T-helper 2 cell treated with Interferon-gamma antibody and Interleukin-4, amounts not matched to agents 100 ng/mL and 5 ng/mL, for 36 hours (primary cell): Measurements from ENCODE around the gene CASTOR1. TPM values are rescaled to one million over a fixed set of nuclear protein-coding genes. Genes with fewer than 3 reads are reported as not detected.

ENCODE experiments used
- intact Hi-C: fragments of 100-400 bp; cut with micrococcal nuclease; formaldehyde crosslinking; loops from one replicate; pipeline ENCODE4 v1.15.1; 2023
- total RNA-seq: library from RNA; stranded (reverse); gene quantifications from 2 replicates; pipeline ENCODE4 v1.2.3, GENCODE V29; 2022

Gene CASTOR1
- total RNA-seq, 1 donor from 2014 or later: 23.2 TPM

DNA sequence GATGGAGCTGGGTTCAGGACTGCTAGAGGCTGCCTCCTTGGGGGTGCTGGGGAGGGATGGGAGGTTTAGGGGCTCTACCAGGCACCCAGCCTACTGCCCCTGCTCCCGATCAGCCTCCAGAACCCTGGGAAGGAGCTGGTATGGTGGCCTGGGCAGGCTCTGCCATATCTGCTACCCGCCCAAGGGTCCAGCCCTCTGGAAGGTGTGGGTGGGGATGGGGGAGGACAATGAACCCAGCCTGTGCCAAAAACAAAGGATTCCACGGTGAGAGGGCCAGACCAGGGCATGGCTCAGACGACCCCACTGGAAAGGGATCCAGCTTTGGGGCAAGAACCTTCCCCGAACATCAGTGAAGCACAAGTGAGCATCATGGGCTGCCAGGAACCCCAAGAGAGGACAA lies 3.0 kb downstream of the CASTOR1 start:
- intact Hi-C loops: no loop called here

DNA sequence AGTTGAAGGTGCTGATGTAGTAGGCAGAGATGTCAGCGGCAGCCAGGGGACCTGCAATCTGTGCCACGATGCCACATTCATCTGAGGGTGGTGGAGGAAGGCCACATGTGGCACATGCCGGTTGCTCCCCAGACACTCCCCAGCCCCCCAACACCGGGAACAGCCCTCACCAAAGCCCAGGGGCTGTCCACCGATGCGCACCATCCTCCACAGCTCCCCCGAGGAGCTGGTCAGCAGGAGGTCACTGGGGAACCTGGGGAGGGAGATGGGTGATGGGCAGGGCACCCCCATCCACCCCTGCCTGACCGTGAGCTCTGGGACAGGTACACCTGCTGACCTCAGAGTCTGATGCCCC lies 3.5 kb downstream of the CASTOR1 start:
- intact Hi-C loops: no loop called here

DNA sequence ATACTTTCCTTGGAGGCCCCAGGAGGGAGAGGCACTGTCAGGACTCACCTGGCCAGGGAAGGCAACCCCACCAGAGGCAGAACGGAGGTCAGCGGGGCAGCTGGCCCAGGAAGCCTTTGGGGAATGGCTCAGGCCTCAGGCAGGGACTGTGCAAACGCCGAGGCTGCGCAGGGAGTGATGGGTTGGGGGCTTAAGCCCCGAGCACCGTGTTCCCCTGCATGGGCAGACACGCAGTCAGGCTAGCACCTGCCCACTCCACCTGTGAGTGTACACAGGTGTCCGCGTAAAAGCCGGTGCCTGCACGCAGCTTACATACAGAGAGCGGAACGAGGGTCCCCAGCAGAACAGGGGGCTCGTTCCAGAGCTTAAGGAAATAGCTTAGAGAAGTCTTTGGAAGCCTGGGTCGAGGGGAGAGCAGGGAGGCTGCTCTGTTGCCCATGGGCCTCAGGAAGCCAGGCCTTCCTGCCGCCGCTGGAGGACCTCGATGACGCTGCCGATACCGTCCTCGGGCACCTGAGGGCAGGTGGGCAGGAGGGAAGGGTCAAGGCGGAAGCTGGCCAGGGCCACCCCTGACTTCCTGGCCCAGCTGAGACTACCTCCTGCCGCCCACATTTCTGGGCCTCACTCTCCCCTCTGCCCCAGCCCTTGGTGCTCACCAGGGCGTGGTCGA lies 4.0 kb downstream of the CASTOR1 start:
- intact Hi-C loops: no loop called here

DNA sequence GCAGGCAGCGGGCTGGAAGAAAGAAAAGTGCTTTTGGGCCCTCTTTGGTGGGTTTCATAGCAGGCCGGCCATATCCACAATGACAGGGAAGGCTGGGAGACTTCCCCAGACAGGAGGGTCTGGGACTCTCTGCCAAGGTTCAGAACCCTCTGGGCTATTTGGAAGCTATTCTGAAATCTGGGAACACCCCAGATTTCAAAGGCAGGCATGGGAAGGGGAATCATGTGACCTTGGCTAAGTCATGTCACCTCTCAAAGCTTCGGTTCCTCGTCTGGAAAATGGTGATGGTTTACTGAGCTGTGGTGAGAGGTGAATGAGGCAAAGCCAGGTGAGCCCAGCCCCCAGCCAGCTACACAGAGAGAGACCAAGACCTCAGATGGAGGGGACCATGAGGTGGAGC lies 4.6 kb downstream of the CASTOR1 start:
- intact Hi-C loops: no loop called here

DNA sequence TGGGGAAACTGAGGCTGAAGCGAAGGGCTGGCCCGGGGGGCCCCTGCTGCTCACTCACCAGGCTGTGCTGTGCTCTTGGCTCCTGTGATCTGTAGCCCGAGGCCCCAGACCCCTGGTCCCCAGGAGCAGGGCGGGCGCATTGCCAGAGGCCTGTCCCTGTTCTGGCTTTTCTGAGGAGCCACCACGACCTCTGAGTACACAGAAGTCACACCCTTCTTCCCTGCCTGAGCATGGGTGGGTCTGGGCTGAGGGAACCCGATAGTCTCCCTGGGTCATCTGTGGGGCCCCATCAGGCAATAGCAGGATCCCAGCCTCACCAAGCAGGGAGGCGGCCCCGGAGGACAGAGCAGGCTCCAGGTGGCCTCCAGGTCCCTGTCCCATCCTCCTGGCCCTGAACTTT lies 5.1 kb downstream of the CASTOR1 start:
- intact Hi-C loops: no loop called here

DNA sequence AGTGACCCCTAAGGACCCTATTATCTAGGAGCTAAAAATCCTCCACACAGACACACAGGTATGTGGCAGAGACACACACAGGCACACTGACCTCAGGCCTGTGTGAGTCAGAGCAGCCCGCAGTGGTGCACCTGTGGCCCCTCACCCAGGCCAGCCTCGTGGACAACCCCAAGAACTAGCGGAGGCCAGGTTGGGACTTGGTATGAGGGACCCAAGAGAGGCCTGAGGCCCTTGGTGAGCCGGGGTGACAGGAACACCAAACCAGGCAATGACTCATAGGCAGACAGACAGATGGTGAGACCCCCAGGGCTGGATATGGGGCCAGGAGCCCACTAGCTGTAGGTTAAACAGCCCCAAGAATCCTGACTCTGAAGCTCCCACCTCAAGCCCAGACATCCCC lies 6.0 kb downstream of the CASTOR1 start:
- intact Hi-C loops: no loop called here

DNA sequence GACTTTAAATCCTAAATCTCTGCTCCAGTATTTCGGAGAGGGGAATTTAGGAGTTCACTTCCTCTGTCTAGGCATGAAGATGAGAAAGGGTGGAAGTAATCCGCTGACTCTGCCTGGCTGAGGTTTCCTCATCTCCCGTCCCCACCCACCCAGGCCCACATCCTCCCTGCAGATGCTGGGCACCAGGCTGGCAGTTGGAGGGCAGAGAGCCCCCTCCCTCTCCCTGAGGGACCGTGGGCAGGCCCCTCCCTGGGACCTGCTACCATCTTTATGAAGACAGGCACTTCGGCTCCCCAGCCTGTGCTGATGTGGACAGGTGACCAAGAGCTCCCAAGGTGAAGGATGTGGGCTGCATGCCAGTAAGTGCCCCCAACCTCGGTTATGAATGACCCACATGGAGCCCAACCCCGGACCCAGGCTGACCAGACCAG lies 6.7 kb downstream of the CASTOR1 start:
- intact Hi-C loops: no loop called here

DNA sequence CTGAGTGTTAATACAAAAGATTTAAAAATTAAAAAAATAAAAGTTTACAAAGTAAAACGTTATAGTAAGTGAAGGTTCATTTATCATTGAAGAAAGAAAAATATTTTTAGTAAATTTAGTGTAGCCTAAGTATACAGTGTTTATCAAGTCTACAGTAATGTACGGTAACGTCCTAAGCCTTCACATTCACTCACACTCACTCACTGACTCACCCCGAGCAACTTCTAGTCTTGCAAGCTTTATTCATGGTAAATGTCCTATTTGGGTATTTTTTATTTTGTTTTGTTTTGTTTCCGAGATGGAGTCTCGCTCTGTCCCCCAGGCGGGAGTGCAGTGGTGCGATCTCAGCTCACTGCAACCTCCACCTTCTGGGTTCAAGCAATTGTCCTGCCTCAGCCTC lies 8.8 kb downstream of the CASTOR1 start:
- intact Hi-C loops: no loop called here

DNA sequence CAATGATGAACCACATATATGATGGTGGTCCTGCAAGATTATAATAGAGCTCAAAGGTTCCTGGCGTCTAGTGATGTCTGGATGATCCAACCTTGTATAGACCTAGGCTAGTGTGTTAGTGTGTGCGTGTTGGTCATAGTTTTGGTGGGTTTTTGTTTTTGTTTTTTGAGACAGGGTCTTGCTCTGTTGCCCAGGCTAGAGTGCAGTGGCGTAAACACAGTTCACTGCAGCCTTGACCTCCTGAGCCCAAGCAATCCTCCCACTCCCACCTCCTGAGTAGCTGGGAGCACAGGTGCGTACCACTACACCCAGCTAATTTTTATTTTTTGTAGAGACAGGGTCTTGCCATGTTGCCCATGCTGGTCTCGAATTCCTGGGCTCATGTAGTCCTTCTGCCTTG lies 9.4 kb downstream of the CASTOR1 start:
- intact Hi-C loops: no loop called here

DNA sequence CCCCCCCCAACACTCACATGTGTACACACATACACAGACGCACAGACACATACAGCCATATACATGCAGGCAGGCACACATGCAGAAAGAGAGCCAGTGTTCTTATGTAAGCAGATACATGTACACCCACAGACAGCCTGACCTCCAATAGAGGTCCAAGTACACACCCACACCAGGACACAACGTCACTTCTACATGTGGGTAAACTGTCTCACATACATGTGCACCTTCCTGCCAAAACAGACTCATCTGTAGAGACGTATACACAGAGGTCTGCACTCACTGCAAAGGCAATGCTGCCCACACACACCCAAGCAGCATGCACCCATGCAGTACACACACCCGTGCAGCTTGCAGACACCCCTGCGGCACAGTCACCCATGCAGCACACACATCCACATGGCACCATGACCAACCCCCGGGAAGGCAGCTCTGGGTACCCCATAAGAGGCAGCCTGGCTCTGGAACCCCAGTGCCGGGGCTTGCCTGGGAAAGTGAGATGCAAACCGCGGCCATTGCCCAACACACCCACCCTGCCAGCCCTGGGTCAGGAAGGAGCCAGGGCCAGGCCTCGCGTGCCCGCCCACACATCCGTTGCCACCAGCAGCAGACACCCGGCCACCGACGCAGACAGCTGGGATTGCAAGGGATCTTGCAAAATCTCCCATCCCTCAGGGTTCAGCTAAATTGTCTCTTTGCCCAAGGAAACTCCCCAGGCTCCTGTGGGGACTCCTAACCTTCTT lies 10.1 kb downstream of the CASTOR1 start:
- intact Hi-C loops: no loop called here

DNA sequence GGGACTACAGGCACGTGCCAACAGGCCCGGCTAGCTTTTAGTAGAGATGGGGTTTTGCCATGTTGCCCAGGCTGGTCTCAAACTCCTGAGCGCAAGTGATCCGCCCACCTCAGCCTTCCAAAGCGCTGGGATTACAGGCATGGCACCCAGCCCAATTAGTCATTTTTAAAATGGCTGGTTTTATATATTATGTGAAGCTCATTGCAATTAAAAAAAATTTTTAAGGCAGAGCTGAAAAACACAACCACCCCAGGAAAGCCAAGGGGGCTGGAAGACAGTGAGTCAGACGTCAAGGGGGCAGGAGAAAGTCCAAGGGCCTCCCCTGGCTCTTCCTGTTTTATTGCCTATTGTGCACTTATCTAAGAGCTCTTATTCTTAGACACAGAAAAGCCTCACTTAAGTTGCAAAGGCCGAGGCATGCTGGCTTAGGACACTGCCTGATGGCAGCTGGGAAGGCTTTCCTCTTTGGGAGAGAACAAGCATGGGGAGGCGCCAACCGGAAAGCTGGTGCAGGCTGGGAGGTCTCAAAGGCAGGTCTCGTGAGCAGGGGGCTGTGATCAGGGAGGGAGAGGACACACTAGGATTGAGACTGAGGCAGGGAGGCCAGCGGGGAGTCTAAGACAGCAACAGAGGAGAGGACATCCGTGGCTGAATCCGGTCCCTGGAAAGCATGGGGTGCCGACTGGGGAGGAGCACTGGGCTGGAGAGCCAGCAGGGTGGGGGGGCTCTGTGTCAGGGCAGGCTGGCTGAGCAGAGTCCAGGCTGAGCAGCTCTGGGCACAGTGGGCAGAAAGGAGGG lies 11.6 kb downstream of the CASTOR1 start:
- intact Hi-C loops: no loop called here

DNA sequence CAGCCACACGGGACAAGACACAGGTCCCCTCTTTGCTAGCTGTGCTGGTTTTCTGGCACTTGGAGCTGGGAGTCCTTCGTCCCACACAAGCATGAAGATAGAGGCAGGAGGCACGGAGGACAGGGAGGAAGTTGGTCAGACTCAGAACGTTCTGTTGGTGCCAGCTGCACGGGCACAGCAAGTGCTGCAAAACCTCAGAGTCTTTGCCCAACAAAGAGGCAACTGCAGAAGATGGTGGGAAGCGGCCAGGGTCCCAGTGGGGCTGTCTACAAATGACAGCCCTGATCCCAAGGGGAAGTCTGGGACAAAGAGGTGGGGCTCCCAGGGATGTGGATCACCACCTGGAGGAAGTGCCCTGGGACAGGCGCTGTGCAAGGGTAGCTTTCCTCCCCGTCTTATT lies 13.3 kb downstream of the CASTOR1 start:
- intact Hi-C loops: no loop called here

DNA sequence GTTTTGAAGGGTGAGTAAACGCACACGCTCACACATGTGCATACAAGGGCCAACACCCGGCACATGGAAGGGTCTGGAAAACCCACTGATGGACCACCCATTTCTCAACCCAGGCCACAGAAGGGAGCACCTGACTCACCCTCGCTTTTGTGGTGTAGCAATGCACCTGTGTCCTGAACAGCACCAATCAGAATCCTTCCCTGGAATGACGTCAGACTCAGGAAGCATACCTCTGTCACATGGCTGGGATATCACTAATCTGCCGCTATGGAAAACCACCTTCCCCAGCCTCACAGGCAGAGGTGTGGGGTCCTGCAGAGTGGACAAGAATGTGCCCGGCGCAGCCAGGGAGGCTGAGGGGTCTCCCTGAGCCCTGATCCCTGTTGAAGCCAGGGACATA lies 13.7 kb downstream of the CASTOR1 start:
- intact Hi-C loops: no loop called here

DNA sequence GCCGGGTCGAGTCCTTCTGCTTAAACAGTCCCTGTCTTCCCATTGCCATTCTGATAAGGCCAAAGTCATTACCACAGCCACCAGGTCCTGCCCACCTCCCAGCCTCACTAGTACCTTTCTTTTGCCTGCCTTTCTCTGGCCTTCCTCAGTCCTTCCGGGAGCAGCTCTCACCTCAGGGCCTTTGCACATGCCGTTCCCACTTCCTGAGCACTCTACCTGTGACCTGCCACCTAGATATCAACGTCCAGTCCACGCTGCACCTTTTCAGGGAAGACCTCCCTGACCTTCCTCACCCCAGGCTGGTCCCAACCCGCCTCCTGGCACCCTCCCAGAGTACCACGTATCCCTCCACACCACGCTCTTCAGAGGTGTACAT lies 14.9 kb downstream of the CASTOR1 start:
- intact Hi-C loops: no loop called here

DNA sequence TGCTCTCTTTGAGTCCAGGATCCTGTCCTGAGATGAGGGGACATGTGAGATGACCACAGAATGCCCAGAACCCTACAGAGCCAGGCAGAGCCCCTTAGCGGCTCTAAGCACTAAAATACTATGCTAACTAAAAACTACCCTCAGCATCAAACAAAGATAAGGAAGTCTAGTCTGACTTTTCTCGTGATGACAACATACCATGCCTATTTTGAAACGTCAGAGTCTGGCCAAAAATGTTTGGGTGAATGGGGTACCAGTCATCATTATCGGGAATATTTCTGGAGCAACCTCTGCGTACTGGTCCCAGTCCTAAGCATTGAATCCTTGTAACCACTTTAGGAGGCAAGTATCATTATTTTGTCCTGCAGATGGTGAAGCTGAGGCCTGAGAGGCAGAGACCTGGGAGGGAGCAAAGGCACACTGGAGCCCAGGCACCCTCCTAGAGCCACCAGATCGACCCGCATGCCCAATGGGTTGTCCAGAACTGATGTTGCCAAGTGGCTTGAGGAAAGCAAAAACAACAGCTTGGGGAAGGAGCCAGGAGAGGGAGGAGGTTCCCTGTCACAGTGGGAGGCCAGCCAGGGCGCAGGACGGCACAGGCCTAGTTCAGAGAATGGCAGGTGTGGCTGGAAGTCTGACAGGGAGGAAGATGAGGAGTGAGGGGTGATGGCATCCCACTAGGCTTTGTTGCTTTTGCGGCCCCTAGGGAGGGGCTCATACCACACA lies 15.4 kb downstream of the CASTOR1 start:
- intact Hi-C loops: no loop called here

DNA sequence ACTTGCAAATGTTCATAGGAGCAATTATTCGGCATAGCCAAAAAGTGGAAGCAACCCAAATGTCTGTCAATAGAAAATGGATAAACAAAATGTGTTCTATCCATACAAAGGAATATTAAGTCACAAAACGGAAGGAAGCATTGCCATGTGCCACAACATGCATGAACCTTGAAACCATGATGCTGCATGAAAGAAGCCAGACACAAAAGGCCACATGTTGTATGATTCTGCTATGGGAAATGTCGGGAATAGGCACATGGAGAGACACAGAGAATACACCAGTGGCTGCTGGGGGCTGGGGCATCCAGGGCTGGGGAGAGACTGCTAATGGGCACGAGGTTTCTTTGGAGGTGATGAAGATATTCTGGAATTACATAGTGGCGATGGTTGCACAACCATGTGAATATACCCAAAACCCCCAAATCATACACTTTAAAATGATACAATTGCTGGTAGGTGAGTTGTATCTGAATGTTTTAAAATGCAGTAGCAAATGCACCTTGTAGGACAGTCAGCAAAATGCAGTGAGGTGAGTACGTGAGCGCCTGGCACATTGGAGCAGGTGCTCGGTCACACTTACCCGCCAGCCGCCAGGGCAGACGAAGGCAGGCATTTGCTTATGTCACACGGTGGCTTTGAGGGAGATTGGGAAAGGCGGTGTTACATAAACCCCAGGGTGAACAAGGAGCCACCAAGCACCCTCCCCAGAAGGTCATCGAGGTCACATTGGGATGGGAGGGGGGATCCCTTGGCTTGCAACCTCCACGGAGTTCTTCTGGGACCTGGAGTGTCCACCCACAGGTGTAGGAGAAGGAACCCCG lies 16.3 kb downstream of the CASTOR1 start:
- intact Hi-C loops: no loop called here

DNA sequence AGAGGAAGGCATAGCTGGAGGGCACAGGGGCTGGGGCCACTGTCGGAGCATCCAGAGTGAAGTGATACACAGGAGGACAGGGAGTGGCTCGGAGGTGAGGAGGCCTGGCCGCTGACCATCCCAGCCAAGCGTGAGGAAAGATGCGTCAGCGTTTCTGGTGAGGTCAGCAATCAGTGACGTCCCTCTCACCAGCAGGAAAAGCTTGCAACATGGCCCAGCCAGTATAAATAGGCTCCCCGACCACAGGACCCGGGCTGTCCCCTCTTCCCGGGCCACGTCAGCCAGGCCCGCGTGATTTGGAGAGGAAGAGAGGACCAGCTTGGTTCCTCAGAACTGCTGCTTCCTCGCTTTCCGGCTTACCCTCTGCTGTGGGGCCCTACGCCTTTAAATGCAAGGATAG lies 18.5 kb downstream of the CASTOR1 start:
- intact Hi-C loops: no loop called here

DNA sequence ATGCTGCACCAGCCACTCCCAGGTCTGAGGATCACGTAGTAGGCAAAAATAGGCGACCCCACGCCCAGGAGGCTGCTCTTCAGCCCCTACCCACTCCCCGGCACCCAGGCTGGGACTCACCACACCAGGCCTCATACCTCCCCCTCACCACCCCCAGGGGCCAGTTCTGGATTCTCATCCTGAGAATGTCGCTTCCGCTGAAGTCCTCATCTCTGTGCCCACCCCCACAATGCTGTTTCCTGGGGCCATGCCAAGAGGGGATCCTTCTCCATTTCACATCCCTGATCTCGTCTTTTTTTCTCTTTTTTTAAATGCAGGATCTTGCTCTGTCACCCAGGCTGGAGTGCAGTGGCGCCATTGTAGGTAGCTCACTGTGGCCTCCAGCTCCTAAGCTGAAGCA lies 21.0 kb downstream of the CASTOR1 start:
- intact Hi-C loops: loop anchor here (5.0 kb wide), 2 partner anchors 86 to 166 kb away; no protein-coding TSS in a partner anchor

DNA sequence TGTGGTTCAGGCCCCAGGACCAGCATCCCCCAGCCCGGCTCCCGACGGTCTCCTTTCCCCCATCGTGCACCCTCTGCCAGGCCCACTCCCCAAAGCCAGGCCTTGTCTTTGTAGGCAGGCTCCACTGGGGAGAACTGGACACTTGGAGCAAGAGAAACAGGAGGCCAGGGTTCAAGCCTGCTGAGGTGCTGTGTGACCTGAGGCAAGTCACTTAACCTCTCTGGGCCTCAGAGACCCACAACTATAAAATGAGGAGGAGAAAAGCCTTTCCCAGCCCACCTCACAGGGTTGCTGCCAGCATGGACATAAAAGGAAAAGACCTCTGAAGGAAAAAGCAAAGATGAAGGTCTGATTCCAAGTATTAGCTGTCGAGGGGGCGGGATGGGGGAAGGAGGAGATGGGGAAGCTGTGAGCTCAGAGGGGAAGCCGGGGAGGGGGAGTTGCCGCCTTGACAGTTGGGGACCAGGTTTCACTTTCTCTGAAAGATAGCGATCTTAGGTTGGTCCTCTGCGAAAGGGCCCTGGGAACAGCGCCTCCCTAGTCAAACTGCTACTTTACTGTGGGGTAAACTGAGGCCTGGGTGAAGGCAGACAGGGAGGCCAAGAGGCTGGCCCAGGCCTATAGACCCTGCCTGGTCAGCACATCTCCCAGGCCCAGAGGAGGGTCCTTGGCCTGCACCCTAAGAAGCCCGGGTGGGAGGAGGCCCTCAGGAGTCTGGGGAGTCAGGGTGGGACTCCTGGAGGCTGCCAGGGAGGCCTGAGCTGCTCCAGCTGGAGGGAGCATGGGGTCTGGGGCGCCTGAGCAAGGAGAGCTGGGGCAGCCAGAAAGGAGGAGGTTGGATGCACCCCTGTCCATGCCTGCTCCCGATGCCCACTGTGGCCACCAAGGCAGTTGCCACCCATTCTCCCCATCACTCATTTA lies 21.7 kb downstream of the CASTOR1 start:
- intact Hi-C loops: loop anchor here (1.0 to 5.0 kb wide), 6 partner anchors 20 to 165 kb away; partner anchors contain the start of genes LIF, RNF215 and TBC1D10A
